Psoas muscle (tissue), 8 donors: ENCODE results near the gene HECTD1. TPM values are rescaled to one million over a fixed set of nuclear protein-coding genes. Genes with fewer than 3 reads are reported as not detected.
"Not testable (repeated sequence)": the region's sequence is repeated elsewhere in the genome, so short reads cannot be mapped to it uniquely, and the experiment has no call there.

Experiments
- ATAC-seq, 4 donors: fragments of 200-7000 bp; cut with Tn5 transposase; one replicate each; pipeline ENCODE4 v1.9.1; 2020; ENCODE audit warnings: moderate library complexity in 3 of 4, mild to moderate bottlenecking in 2 of 4
- DNase-seq, 2 donors: peaks; one replicate each; pipeline ENCODE4 v3.0.0-alpha.2; 2020
- H3K27ac ChIP-seq: fragments of 200-600 bp; one replicate; pipeline ENCODE4 v1.8.0; 2022
- H3K27me3 ChIP-seq, 3 donors: fragments of 200-600 bp in 1 of 3; one replicate each; pipeline versions ENCODE4 v1.6.1 to v1.8.0; 2013 to 2022; ENCODE audit warnings: low read length in 2 of 3, mild to moderate bottlenecking in 2 of 3, moderate library complexity in 1 of 3; ENCODE audit not compliant: insufficient read depth in 3 of 3
- H3K36me3 ChIP-seq, 2 donors: fragments of 200-600 bp in 1 of 2; one replicate each; pipeline versions ENCODE4 v1.6.1 to v1.8.0; 2013 to 2022; ENCODE audit warnings: low read depth in 1 of 2, mild to moderate bottlenecking in 1 of 2, moderate library complexity in 1 of 2; ENCODE audit not compliant: insufficient read depth in 1 of 2
- H3K4me1 ChIP-seq: fragments of 200-600 bp; one replicate; pipeline ENCODE4 v1.8.0; 2022
- H3K4me3 ChIP-seq: fragments of 200-600 bp; one replicate; pipeline ENCODE4 v1.8.0; 2022; ENCODE audit warnings: mild to moderate bottlenecking
- H3K9me3 ChIP-seq: fragments of 200-600 bp; one replicate; pipeline ENCODE4 v1.8.0; 2022
- WGBS, 3 donors: extraction: QIAGEN DNeasy Blood & Tissue Kit; methylation state at CpG; one replicate each; pipeline versions ENCODE4 v1.1.6 to v1.1.7; 2013; 5-methylcytosine and 5-hydroxymethylcytosine counted together
- intact Hi-C, 2 donors: fragments of 100-400 bp; cut with DNase I; formaldehyde crosslinking; loops; one replicate each; pipeline versions ENCODE4 v1.11.0 to v1.14.2; 2022
- polyA plus RNA-seq, 3 donors: library from polyadenylated mRNA; stranded (reverse); fragments of 200-250 nt; gene quantifications; one replicate each; pipeline ENCODE4 v1.2.3, GENCODE V29; 2013
- total RNA-seq, 4 donors: library from RNA; stranded (reverse); fragmentation: NEBNext Ultra II Directional in 2 of 4; extraction: Animal tissue kit (Norgen Biotek cat#: 25700) in 2 of 4; gene quantifications; one replicate each; pipeline versions ENCODE4 v1.2.1 to v1.2.4, GENCODE V29; 2021 to 2023
- TF ChIP-seq, protein P1 (sequence below): fragments of 200-600 bp; IDR thresholded peaks from one replicate; pipeline ENCODE4 v1.8.0; 2022; ENCODE audit warnings: antibody characterized with exemption
- donor health status: healthy with polysubstance abuse.
- donor health status: DM: no; HTN: no; CAD: no; lungs with moderate emphysema.
- donor health status: Bipolar disorder and iron deficiency.
- donor health status: healthy.
- donor health status: DM: yes; HTN: yes; CAD: no.
- donor health status: DM: no; HTN: no; CAD: no.
- donor health status: DM: no; HTN: no; CAD: no.
- donor health status: DM: yes; HTN: yes; CAD: no.

The HECTD1 gene
- total and polyA plus RNA-seq, 7 donors, result 151 to 405 (median 217) TPM

GRCh38 chr14:31232081-31232480 lies 24.5 kb upstream of the HECTD1 start:
- DNase-seq (no peak), ATAC-seq (no peak)
- no peaks in the 10 kb centered on the region for H3K27me3 ChIP-seq
- TF ChIP-seq, protein P1, sequence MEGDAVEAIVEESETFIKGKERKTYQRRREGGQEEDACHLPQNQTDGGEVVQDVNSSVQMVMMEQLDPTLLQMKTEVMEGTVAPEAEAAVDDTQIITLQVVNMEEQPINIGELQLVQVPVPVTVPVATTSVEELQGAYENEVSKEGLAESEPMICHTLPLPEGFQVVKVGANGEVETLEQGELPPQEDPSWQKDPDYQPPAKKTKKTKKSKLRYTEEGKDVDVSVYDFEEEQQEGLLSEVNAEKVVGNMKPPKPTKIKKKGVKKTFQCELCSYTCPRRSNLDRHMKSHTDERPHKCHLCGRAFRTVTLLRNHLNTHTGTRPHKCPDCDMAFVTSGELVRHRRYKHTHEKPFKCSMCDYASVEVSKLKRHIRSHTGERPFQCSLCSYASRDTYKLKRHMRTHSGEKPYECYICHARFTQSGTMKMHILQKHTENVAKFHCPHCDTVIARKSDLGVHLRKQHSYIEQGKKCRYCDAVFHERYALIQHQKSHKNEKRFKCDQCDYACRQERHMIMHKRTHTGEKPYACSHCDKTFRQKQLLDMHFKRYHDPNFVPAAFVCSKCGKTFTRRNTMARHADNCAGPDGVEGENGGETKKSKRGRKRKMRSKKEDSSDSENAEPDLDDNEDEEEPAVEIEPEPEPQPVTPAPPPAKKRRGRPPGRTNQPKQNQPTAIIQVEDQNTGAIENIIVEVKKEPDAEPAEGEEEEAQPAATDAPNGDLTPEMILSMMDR, result no peak
- no peaks in the 10 kb centered on the region for H3K36me3 ChIP-seq
- H3K27ac ChIP-seq, result no peak overlapping the region
- no peaks in the 10 kb centered on the region for H3K9me3 ChIP-seq
- H3K4me3 ChIP-seq, result no peak overlapping the region
- intact Hi-C loops, result no loop called here
- 72 to 84% (median 80%) methylated on average over 3 of the region's 3 CpGs for WGBS, 3 donors
- peaks cover 10% of the 10 kb centered on the region for H3K4me1 ChIP-seq

DNA sequence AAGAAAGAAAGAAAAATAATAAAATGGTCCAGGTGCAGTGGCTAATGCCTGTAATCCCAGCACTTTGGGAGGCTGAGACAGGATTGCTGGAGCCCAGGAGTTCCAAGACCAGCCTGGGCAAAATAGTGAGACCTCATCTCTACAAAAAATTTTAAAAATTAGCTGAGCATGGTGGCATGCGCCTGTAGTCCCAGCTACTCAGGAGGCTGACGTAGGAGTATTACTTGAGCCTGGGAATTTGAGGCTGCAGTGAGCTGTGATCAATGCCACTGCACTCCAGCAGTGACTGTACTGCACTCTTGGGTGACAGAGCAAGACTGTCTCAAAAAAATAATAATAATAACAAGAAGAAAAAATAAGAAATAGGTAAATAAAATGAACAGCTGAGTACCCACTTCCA lies 23.7 kb upstream of the HECTD1 start:
- H3K4me3 ChIP-seq, DNase-seq, H3K9me3 ChIP-seq, ATAC-seq, H3K36me3 ChIP-seq, intact Hi-C loops, H3K27me3 ChIP-seq: not testable (repeated sequence)
- Histone ChIP-seq H3K27ac (peak overlapping the region; percentile 77), H3K4me1 (peaks cover 10% of the 10 kb centered on the region)
- 83 to 91% (median 88%) methylated on average over 2 of the region's 2 CpGs for WGBS, 3 donors

DNA sequence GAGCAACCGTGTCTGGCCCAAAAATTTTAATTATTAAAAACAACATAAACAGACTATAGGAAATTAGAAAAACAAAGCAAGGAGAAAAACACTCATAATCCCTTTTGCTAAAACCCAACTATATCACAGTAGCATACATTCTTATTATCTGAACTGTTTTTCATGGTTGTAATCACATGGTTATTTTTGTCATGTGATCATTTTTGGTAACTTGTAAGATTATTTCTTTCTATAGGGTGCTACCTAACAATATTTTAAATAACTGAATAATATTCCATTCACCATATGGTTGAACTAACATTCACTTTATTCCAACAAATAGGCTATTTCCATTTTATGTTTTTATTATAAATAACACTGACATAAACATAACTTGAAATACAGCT lies 23.0 kb upstream of the HECTD1 start:
- TF ChIP-seq, protein P1, result no peak
- H3K9me3 ChIP-seq, result no peaks in the 10 kb centered on the region
- peaks cover 10% of the 10 kb centered on the region for H3K4me1 ChIP-seq
- H3K36me3 ChIP-seq, result no peaks in the 10 kb centered on the region
- no peaks in the 10 kb centered on the region for H3K27me3 ChIP-seq
- ATAC-seq (no peak), DNase-seq (no peak)
- H3K4me3 ChIP-seq, result no peak overlapping the region
- intact Hi-C loops, result no loop called here
- peak overlapping the region; percentile 77 for H3K27ac ChIP-seq
- WGBS, 3 donors, result 75 to 85% (median 80%) methylated on average over 1 of the region's 1 CpG

- intact Hi-C loops, result loop anchor here in 1 of 2 donors (2.0 kb wide), 1 partner anchor 23 kb away; the partner anchor contains the start of gene HECTD1
- H3K27ac ChIP-seq, result peak overlapping the region; percentile 77
- no peaks in the 10 kb centered on the region for H3K36me3 ChIP-seq
- WGBS, 3 donors, result 52 to 59% (median 53%) methylated on average over 17 of the region's 17 CpGs
- TF ChIP-seq, protein P1, result no peak
- no peaks in the 10 kb centered on the region for H3K27me3 ChIP-seq
- peak overlapping the region; percentile 26 for H3K4me3 ChIP-seq
- ATAC-seq (peak; percentile 97 to 99 (median 98)), DNase-seq (peak; percentile 56 to 84)
- no peaks in the 10 kb centered on the region for H3K9me3 ChIP-seq
- H3K4me1 ChIP-seq, result peaks cover 10% of the 10 kb centered on the region
Measured at GRCh38 chr14:31229638-31230572, 22.3 kb upstream of the HECTD1 start.

DNA sequence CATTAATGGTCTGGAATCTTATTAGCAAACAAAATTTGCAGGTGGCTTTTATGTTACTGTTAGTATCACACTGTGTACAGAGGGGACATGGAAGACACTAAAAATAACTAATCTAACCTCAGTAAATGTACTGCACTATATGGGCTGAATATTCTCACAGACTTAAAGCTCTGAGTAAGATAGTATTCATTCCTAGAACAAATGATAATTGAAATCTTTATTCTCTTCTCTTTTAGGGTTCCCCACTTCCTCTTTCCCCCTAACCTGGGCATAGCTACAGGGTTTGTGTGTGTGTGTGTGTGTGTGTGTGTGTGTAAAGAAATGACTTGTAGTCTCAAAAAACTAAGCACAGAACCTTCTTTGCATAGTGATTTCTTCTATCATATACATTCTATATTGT lies 21.4 kb upstream of the HECTD1 start:
- TF ChIP-seq, protein P1, result no peak
- Histone ChIP-seq H3K4me1 (peaks cover 10% of the 10 kb centered on the region), H3K9me3 (no peaks in the 10 kb centered on the region), H3K27me3 (no peaks in the 10 kb centered on the region), H3K4me3 (no peak overlapping the region), H3K27ac (peak overlapping the region; percentile 77), H3K36me3 (no peaks in the 10 kb centered on the region)
- ATAC-seq (peak in 1 of 4 donors; percentile 29), DNase-seq (no peak)
- intact Hi-C loops, result loop anchor here in 1 of 2 donors (2.0 kb wide), 1 partner anchor 22 kb away; the partner anchor contains the start of gene HECTD1
